Activated CD4-positive, alpha-beta T cell treated with anti-CD3 and anti-CD28 coated beads for 4 hours (primary cell): ENCODE data around the gene PDE2A.

Source experiments
- DNase-seq, 2 donors: peaks; one replicate each; pipeline ENCODE4 v3.0.0-alpha.2; 2020

Gene PDE2A

GRCh38 chr11:72634472-72635095 lies 39.6 kb downstream of the PDE2A start:
- DNase-seq, result no peak

GRCh38 chr11:72634016-72634415 lies 40.2 kb downstream of the PDE2A start:
- no peak for DNase-seq

GRCh38 chr11:72633068-72633467 lies 41.2 kb downstream of the PDE2A start:
- no peak for DNase-seq

- no peak for DNase-seq
Measured at GRCh38 chr11:72631806-72632731, 42.2 kb downstream of the PDE2A start.

GRCh38 chr11:72630104-72630852 lies 43.9 kb downstream of the PDE2A start:
- DNase-seq, result no peak

- DNase-seq, result no peak
Measured at GRCh38 chr11:72629266-72629665, 45.0 kb downstream of the PDE2A start.

- no peak for DNase-seq
Measured at GRCh38 chr11:72627594-72628281, 46.5 kb downstream of the PDE2A start.

- no peak for DNase-seq
Measured at GRCh38 chr11:72626414-72626936, 47.7 kb downstream of the PDE2A start.

GRCh38 chr11:72625691-72626413 lies 48.4 kb downstream of the PDE2A start:
- DNase-seq, result no peak

- no peak for DNase-seq
Measured at GRCh38 chr11:72624496-72625201, 49.6 kb downstream of the PDE2A start.

GRCh38 chr11:72623052-72623451 lies 51.2 kb downstream of the PDE2A start:
- no peak for DNase-seq

- no peak for DNase-seq
Measured at GRCh38 chr11:72621008-72621610, 53.1 kb downstream of the PDE2A start.

GRCh38 chr11:72618803-72619202 lies 55.4 kb downstream of the PDE2A start:
- DNase-seq, result no peak

- no peak for DNase-seq
Measured at GRCh38 chr11:72617080-72617762, 57.0 kb downstream of the PDE2A start.

GRCh38 chr11:72616655-72617054 lies 57.6 kb downstream of the PDE2A start:
- DNase-seq, result no peak

- no peak for DNase-seq
Measured at GRCh38 chr11:72615329-72615728, 58.9 kb downstream of the PDE2A start.

- DNase-seq, result no peak
Measured at GRCh38 chr11:72614381-72614780, 59.8 kb downstream of the PDE2A start.

- no peak for DNase-seq
Measured at GRCh38 chr11:72613977-72614376, 60.2 kb downstream of the PDE2A start.

GRCh38 chr11:72613450-72613849 lies 60.8 kb downstream of the PDE2A start:
- no peak for DNase-seq

GRCh38 chr11:72609476-72609875 lies 64.7 kb downstream of the PDE2A start:
- DNase-seq, result no peak
